NCI-H446 (cell line): ENCODE measurements around the gene SCN3B.

Experiments
- DNase-seq, 2 experiments: peaks; one replicate each; lab custom pipeline; 2025; lab: John Stamatoyannopoulos, UW

SCN3B gene

GRCh38 chr11:123653827-123654565 is 428 bp downstream of the SCN3B start:
- DNase-seq, result peak in 1 of 2 experiments; percentile 62

GRCh38 chr11:123653483-123653826 is 969 bp downstream of the SCN3B start:
- no peak for DNase-seq

DNA sequence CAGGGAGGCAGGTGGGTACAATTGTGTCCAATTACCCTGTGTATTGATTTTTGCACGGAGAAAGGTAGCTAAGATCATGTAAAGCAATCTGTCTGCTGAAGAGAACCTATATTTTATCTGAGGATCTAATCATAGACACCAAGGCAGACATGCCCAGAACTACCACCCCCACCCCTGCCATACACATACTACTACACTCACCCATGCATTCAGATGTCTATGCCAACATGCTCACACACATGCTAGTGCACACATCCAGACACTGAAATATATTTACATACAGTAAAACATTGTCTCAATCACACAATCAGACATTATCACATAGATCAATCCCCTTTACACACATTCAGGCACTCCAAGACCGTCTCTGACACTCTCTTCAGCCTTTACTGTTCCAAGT is 1.8 kb downstream of the SCN3B start:
- DNase-seq, result no peak

DNA sequence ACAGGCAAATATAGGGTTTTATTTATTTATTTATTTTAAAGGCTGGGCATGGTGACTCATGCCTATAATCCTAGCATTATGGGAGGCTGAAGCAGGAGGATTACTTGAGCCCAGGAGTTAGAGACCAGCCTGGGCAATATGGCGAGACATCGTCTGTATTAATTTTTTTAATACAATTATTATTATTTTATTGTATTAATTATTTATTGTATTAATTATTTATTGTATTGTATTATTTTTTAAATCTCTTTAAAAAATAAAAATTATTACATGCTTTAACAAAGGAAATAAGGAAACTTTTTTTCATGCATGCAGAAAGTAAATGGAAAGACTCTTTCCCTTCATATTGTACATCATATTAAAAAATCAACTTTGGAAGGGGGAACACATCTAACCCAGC is 3.5 kb downstream of the SCN3B start:
- DNase-seq, result no peak

DNA sequence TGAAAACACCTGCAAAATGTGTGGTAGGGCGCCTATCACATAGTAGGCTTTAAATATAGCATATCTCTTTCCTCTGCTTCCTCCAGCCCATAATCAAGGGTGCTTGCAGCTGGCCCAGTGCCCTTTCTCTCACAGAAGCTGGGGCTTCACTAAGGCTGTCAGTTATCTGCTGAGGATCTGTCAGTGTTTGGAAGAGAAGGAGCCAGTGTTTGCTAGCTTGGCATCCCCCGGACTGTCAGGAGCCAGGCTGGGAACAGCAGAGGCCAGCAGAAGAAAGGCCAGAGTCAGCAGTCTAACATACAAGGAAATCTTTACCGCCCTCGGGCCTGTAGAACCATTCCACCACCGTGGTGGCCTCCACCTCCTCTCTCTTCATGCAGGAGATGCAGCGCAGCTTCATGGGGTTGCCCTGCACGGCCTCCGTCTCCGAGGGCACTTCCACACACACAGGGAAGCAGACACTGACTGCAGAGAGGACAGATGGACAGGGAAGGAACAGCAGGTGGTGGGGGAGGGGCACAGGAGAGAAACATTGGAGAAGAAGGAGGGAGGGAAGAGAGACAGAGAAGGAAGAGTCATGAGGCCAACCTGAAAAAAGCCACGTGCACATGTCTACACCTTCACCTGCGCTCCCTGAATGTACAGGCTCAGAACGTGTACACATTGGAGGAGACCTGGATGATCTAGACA is 9.0 kb downstream of the SCN3B start:
- DNase-seq, result peak in 1 of 2 experiments; percentile 25

DNA sequence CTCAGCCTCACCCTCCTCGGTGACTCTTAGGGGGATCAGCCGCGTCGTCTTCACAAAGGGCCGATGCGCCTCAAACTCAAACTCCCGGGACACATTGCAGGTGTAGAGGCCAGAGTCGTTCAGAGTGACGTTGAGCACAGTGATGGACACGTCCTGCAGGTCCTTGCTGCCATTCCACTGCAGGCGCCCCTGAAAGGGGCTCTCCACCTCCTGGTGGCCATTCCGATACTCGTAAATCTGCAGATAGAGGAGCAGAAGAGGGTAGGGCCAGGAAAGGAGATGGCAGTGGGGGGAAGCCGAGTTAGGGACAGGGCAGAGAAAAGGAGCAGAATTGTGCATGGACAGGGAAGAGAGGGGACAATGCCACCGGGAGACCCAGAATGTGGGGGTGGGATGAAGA is 12.0 kb downstream of the SCN3B start:
- no peak for DNase-seq

- DNase-seq, result no peak
These were observed 13.0 kb downstream of the SCN3B start for GRCh38 chr11:123641495-123641840.

DNA sequence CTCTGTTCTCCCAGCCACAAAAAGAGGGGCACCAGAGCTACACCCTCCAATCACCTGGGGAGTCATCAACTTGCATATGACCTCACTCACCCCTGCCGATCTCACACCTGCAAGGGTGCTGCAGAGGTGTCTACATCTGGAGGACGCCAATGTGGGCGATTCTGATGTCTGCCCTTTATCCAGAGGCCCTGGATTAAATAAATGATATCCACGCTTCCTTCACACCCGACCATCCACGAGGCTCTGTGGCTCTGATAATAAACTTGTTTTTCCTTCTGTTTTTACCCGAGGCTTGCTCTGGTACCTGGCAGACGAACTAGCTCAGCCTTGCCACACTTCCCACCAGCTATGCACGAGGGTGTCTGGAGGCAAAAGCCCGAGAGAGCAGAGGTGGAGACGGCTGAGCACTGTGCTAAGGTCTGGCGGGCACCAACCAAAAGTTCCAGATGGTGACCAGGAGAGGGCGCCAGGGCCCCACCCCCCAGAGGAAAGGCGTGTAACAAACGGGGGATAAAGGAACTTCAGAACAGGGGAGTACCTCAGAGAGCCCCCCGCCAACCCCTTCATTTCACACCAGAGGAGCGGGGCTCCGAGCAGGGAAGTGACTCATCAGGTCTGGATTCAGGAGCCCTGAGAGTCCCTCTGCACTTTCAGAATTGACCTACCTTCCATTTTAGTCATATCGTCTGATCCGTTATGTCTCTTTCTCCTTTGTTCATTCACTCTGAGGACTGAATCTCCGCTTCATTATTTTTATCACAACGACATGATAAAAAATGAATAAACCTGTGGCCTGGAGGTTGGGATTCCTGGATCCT is 13.5 kb downstream of the SCN3B start:
- DNase-seq, result peak; percentile 7 to 51

DNA sequence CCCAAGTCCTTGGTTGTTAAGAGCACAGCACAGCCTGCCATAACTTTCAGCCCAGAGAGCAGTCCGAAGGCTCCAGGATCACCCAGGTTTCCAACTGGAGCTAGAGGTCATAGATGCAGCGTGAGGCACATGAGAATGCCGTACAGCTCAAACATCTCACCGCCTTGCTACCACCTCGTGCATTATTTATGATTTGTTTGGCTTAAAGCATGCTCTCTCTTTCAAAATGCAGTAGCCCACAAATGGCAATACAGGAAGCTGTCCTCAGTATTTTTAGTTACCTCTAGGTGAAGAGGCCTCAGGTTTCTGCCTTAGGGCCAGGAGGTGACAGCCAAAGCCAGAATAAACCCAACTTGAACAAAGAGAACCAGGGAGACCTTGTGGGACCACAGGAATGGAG is 14.4 kb downstream of the SCN3B start:
- DNase-seq, result no peak

DNA sequence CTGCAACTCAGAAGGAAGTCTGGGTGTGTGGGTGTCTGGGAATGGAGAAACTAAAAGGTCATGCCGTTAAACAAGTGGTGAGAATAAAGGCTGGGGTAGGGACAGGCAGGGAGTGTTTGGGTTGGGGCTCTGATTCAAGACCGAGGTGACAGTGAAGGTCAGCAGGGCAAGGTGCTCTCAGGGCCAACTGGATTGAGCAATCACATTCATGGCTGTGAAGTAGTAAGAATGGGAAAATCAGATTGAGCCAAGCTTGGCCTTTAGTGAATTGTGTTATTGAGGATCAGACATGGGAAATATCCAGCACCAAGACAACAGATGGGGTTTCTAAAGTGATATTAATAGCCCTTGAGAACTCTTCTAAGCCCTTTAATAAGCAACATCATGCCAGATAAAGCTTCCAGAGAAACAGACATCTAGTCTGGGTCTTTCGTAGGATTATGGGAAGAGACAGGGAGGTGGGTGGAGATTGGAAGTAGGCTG is 24.3 kb downstream of the SCN3B start:
- DNase-seq, result no peak

- DNase-seq, result no peak
These were observed 25.3 kb downstream of the SCN3B start for GRCh38 chr11:123628936-123629683.

GRCh38 chr11:123624974-123625373 is 29.4 kb downstream of the SCN3B start:
- DNase-seq, result no peak

- DNase-seq, result no peak
These were observed 31.8 kb downstream of the SCN3B start for GRCh38 chr11:123622576-123622975.

DNA sequence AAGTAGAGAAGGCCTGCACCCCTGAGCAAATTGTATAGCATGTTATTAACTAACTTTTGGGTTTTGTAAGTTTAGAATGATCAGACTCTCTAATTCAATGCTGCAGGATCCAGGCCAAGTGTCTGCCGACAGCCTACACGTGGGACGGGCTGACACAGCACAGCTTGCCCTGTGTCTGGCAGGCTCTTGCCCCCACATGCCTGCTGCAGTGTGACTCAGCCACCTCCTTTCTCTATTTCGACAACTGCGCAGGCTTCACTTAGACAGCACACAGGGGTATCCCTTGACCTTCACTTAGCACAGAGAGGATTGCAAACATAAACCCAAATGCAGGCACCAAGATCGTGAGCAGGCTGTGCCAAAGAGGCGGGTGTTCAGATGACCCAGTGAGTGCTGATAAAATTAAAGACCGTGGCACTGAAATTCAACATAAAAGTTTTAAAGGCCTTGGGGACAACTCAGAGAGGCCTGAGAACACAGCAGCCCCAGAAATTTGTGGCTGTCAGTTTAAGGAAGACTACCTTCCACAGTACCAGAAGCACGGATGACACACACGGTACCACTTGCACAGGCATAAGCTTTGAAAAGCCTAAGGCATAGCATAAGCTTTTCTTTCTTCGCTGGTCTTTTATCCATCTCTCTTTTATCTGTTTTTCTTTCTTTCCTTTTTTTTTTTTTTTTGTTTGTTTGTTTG is 37.8 kb downstream of the SCN3B start:
- peak in 1 of 2 experiments; percentile 32 for DNase-seq

GRCh38 chr11:123611698-123612097 is 42.7 kb downstream of the SCN3B start:
- DNase-seq, result no peak

DNA sequence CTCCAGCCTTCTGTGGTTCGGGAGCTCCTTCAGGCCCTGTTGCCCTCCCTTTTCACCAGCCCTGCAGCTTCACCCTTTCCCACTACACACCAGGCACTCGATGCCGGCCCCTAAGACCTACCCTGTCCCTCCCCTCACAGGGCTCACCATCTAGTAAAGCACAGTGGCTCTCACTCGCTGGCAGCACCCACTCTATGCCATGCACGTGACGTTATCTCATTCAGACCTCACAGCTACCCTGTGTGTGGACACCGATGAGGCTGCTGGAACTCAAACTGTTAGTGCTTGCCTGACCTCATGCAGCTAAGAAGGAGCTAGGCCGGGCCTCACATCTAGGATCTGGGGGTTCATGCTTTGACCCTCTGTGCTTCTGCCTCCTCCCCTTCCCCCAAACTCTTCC is 45.5 kb downstream of the SCN3B start:
- DNase-seq, result no peak

DNA sequence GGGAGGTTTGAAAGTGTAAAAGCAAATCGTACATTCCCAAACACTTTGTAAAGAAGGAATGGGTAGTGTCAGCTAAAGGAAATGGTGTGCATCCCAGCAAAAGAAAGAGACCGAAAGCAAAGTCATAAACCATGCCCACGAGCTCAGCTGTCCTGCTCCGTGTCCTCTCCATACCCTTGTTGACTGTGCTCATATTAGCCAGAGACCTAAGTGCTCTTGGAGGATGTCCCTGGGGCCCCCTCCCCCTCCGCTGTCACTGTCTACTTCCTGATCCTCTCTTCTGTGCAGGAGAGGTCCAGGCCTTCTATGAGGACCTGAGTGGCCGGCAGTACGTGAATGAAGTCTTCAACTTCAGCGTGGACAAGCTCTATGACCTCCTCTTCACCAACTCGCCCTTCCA is 46.1 kb downstream of the SCN3B start:
- DNase-seq, result no peak

GRCh38 chr11:123607781-123608180 is 46.6 kb downstream of the SCN3B start:
- DNase-seq, result no peak

- no peak for DNase-seq
These were observed 50.8 kb downstream of the SCN3B start for GRCh38 chr11:123603666-123604065.

- no peak for DNase-seq
These were observed 52.7 kb downstream of the SCN3B start for GRCh38 chr11:123601743-123602142.

DNA sequence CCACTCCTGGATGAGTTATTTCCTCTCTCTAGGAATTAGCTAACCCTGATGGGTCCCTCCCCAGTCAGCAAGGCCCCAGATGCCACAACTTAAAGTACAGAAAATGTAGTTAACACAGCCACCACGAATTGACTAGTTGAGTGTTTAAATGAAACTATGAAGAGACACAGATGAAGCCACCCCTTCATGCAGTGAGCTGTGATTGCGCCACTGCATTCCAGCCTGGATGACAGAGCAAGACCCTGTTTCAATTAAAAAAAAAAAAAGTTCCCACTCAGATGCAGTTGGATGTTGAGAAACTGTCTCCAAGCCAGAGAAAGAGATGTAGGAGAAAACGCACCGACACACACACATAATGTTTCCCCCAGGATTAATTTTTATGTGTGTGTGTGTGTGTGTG is 53.3 kb downstream of the SCN3B start:
- no peak for DNase-seq

DNA sequence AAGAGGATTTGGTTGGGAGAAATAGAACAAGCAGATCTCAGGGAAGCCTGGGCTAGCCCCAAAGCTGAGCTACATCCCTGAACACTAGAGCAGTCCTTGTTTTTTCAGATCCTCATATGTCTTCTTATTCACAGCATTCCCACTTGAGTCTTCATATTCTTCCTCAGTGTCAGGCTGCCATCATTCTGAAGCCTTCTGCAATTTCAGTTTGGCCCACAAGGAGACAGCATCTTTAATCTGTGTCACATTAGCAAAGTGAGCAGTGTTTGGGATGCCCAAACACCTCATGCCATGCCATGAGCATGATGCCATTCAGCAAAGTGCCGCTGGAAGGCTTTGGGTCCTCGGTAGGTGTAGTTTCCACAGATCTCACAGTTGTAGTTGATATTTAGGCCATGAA is 56.6 kb downstream of the SCN3B start:
- no peak for DNase-seq
